ENCODE data around the gene BSN. TPM values are rescaled to one million over a fixed set of nuclear protein-coding genes. Genes with fewer than 3 reads are reported as not detected.
A peak's percentile ranks its signal among the peaks of the same experiment; 100 is the strongest.

The BSN gene
- total and polyA plus RNA-seq, 2 experiments from 2014 or later: 0.50 to 5.1 TPM

- TF ChIP-seq POLR2AphosphoS5 (IDR thresholded peaks at IDR 0.05; ENCODE audit: low read depth) (no peak), EZH2phosphoT487 (IDR thresholded peaks at IDR 0.05; ENCODE audit: unreplicated experiment) (no peak), ETS1 (IDR thresholded peaks at IDR 0.05) (no peak)
Observed at GRCh38 chr3:49665822-49666519, 111.7 kb downstream of the BSN start (continued).

GRCh38 chr3:49666592-49666991 lies 112.3 kb downstream of the BSN start:
- Histone ChIP-seq H4K20me1 (replicated peaks; ENCODE audit: insufficient read depth) (0 out of 2 replicates have a peak, but pooled peaks cover 3% of the 10 kb centered on the region), H3K27me3 (ENCODE audit: insufficient read depth) (no peaks in the 10 kb centered on the region), H3K36me3 (ENCODE audit: insufficient read depth) (no peaks in the 10 kb centered on the region), H3F3A (replicated peaks; ENCODE audit: low read depth) (no peaks in the 10 kb centered on the region), H3K4me2 (no peak overlapping the region), H3K27ac (ENCODE audit: low read depth) (no peak overlapping the region), H3K79me2 (replicated peaks; ENCODE audit: insufficient read depth) (no peaks in the 10 kb centered on the region), H3K4me1 (ENCODE audit: insufficient read depth) (peaks cover 3% of the 10 kb centered on the region; the same call in 1 of the 2 replicates), H3K4me3 (no peak overlapping the region), H2AFZ (no peak overlapping the region), H3K9me2 (ENCODE audit: insufficient read depth) (no peaks in the 10 kb centered on the region)
- peaks cover 29% of the 10 kb centered on the region for H3K4me1 Mint-ChIP-seq
- H3K4me3 Mint-ChIP-seq: no peak overlapping the region
- H3K27me3 Mint-ChIP-seq (ENCODE audit: insufficient read depth, low read depth, poor library complexity): peaks cover 8% of the 10 kb centered on the region
- H3K27ac Mint-ChIP-seq: 0 out of 2 replicates have a peak overlapping the region, but pooled peaks have one; percentile 52
- TF ChIP-seq NANOG (IDR thresholded peaks at IDR 0.05; ENCODE audit: borderline replicate concordance) (no peak), CTCF (conservative IDR thresholded peaks at IDR 0.05; ENCODE audit: low read depth in 2 of 2) (no peak), JUNB (IDR thresholded peaks at IDR 0.05; ENCODE audit: unreplicated experiment) (no peak), ZNF462 (CRISPR knock-in tag; IDR thresholded peaks at IDR 0.05) (no peak)
- H3K9me3 Mint-ChIP-seq: no peaks in the 10 kb centered on the region
- DNase-seq (ENCODE audit: low spot score): peak; percentile 42
- no peaks in the 10 kb centered on the region; the same call in 2 of the 3 replicates for H3K36me3 Mint-ChIP-seq (ENCODE audit: low read depth)
- ATAC-seq: no peak
